Neural cell (in vitro differentiated cells): ENCODE data around the gene PADI2.

Experiments used
- CTCF ChIP-seq: fragments of 450-650 bp; IDR thresholded peaks from 2 replicates; pipeline ENCODE4 v1.5.1; 2014; ENCODE audit warnings: antibody characterized with exemption, mild to moderate bottlenecking, moderate library complexity; ENCODE audit not compliant: poor library complexity, severe bottlenecking
- EZH2 ChIP-seq: fragments of 200-600, 300-800 bp; shearing (Covaris generic), sonication (generic); IDR thresholded peaks from 2 replicates; pipeline ENCODE4 v1.6.1; 2014; ENCODE audit warnings: antibody characterized with exemption, low read length, borderline replicate concordance, mild to moderate bottlenecking; ENCODE audit not compliant: insufficient read depth, poor library complexity, severe bottlenecking
- RAD21 ChIP-seq: fragments of 450-650 bp; conservative IDR thresholded peaks from 2 replicates; pipeline ENCODE4 v1.6.1; 2014; ENCODE audit warnings: antibody characterized with exemption, mild to moderate bottlenecking, moderate library complexity

GRCh38 chr1:17141441-17142197 is 22.4 kb upstream of the PADI2 start:
- TF ChIP-seq CTCF (no peak), RAD21 (no peak), EZH2 (no peak)
